OCI-LY1 (cell line): ENCODE results near the gene PDCD4.

ENCODE experiments used
- H2AFZ ChIP-seq: fragments of 200-600 bp; sonication (generic), shearing (Covaris generic); 2 replicates; pipeline ENCODE4 v1.6.0; 2014; ENCODE audit warnings: antibody characterized with exemption, mild to moderate bottlenecking, low read length
- H3F3A ChIP-seq: fragments of 200-600 bp; sonication (generic), shearing (Covaris generic); 2 replicates; pipeline ENCODE4 v1.6.0; 2014; ENCODE audit warnings: mild to moderate bottlenecking, antibody characterized with exemption, low read length, moderate library complexity; ENCODE audit not compliant: insufficient read depth
- H3K27ac ChIP-seq: fragments of 200-600 bp; sonication (generic); 2 replicates; pipeline ENCODE4 v1.5.1; 2014; ENCODE audit warnings: low read length, mixed run types, mild to moderate bottlenecking, low read depth; ENCODE audit not compliant: poor library complexity, severe bottlenecking
- H3K27me3 ChIP-seq: fragments of 200-600 bp; sonication (generic); 2 replicates; pipeline ENCODE4 v1.6.0; 2014; ENCODE audit warnings: antibody characterized with exemption, mild to moderate bottlenecking, low read length, moderate library complexity; ENCODE audit not compliant: insufficient read depth
- H3K36me3 ChIP-seq: fragments of 200-600 bp; sonication (generic); 2 replicates; pipeline ENCODE4 v1.6.1; 2014; ENCODE audit warnings: mild to moderate bottlenecking, antibody characterized with exemption, low read length, moderate library complexity, mixed read lengths; ENCODE audit not compliant: insufficient read depth
- H3K4me1 ChIP-seq: fragments of 200-600 bp; sonication (generic); 2 replicates; pipeline ENCODE4 v1.5.1; 2014; ENCODE audit warnings: mild to moderate bottlenecking, low read length, moderate library complexity; ENCODE audit not compliant: insufficient read depth, severe bottlenecking
- H3K4me2 ChIP-seq: fragments of 200-600 bp; sonication (generic), shearing (Covaris generic); 2 replicates; pipeline ENCODE4 v1.6.1; 2014; ENCODE audit warnings: low read length
- H3K4me3 ChIP-seq: fragments of 200-600 bp; sonication (generic); 2 replicates; pipeline ENCODE4 v1.5.1; 2014; ENCODE audit warnings: low read length, low read depth, mild to moderate bottlenecking, mixed read lengths; ENCODE audit not compliant: poor library complexity, severe bottlenecking
- H3K79me2 ChIP-seq: fragments of 200-600 bp; shearing (Covaris generic); 2 replicates; pipeline ENCODE4 v1.6.1; 2016; ENCODE audit warnings: mixed run types, low read length, mixed read lengths; ENCODE audit not compliant: insufficient read depth
- H3K9ac ChIP-seq: fragments of 200-600 bp; sonication (generic), shearing (Covaris generic); 2 replicates; pipeline ENCODE4 v1.6.1; 2014; ENCODE audit warnings: mild to moderate bottlenecking, low read length, mixed read lengths
- H3K9me2 ChIP-seq: fragments of 200-600 bp; sonication (generic), shearing (Covaris generic); 2 replicates; pipeline ENCODE4 v1.6.1; 2014; ENCODE audit warnings: low read depth, mild to moderate bottlenecking, low read length, mixed read lengths
- H3K9me3 ChIP-seq: fragments of 200-600 bp; shearing (Covaris generic); 2 replicates; pipeline ENCODE4 v1.6.1; 2014; ENCODE audit warnings: low read length, mixed read lengths
- H4K20me1 ChIP-seq: fragments of 200-600 bp; sonication (generic), shearing (Covaris generic); 2 replicates; pipeline ENCODE4 v1.6.0; 2016; ENCODE audit warnings: mild to moderate bottlenecking, low read length; ENCODE audit not compliant: insufficient read depth
- CTCF ChIP-seq: fragments of 200-600 bp; sonication (generic), shearing (Covaris generic); IDR thresholded peaks from 2 replicates; pipeline ENCODE4 v1.5.1; 2017; ENCODE audit warnings: mild to moderate bottlenecking, antibody characterized with exemption, low read length, moderate library complexity, mixed read lengths
- EZH2 ChIP-seq: fragments of 200-600 bp; sonication (generic), shearing (Covaris generic); IDR thresholded peaks from 2 replicates; pipeline ENCODE4 v1.8.0; 2017; ENCODE audit warnings: borderline replicate concordance, mixed run types, mild to moderate bottlenecking, antibody characterized with exemption, low read length, moderate library complexity, mixed read lengths

The PDCD4 gene

GRCh38 chr10:110851020-110851612, 20.6 kb upstream of the PDCD4 start:
- TF ChIP-seq EZH2: no peak
- TF ChIP-seq CTCF: no peak

GRCh38 chr10:110852255-110852896, 19.4 kb upstream of the PDCD4 start:
- H3K36me3 ChIP-seq: no peaks in the 10 kb centered on the region
- no peak overlapping the region for H3K9ac ChIP-seq
- H3K9me3 ChIP-seq: no peaks in the 10 kb centered on the region
- H3F3A ChIP-seq: 0 out of 2 replicates have a peak, but pooled peaks cover under 1% of the 10 kb centered on the region
- no peak overlapping the region for H2AFZ ChIP-seq
- H3K9me2 ChIP-seq: no peaks in the 10 kb centered on the region
- peak overlapping the region; percentile 9; the same call in 1 of the 2 replicates for H3K4me2 ChIP-seq
- no peaks in the 10 kb centered on the region for H4K20me1 ChIP-seq
- H3K4me1 ChIP-seq: peaks cover 34% of the 10 kb centered on the region
- H3K79me2 ChIP-seq: no peaks in the 10 kb centered on the region
- no peaks in the 10 kb centered on the region for H3K27me3 ChIP-seq
- TF ChIP-seq CTCF: no peak
- no peak for TF ChIP-seq EZH2
- H3K4me3 ChIP-seq: no peak overlapping the region
- no peak overlapping the region for H3K27ac ChIP-seq

More at GRCh38 chr10:110851020-110851612, 20.6 kb upstream of the PDCD4 start:
- H3K27me3 ChIP-seq: no peaks in the 10 kb centered on the region
- H3K27ac ChIP-seq: no peak overlapping the region
- no peak overlapping the region for H3K4me2 ChIP-seq
- H3K9ac ChIP-seq: no peak overlapping the region
- no peaks in the 10 kb centered on the region for H3K9me2 ChIP-seq
- no peaks in the 10 kb centered on the region for H3K36me3 ChIP-seq
- no peak overlapping the region for H2AFZ ChIP-seq
- H3K4me3 ChIP-seq: no peak overlapping the region
- no peaks in the 10 kb centered on the region for H3F3A ChIP-seq
- H3K4me1 ChIP-seq: peaks cover 43% of the 10 kb centered on the region
- no peaks in the 10 kb centered on the region for H4K20me1 ChIP-seq
- H3K79me2 ChIP-seq: no peaks in the 10 kb centered on the region
- H3K9me3 ChIP-seq: no peaks in the 10 kb centered on the region

- peak overlapping the region; percentile 9; the same call in 1 of the 2 replicates for H3K4me2 ChIP-seq
- H3K4me1 ChIP-seq: peaks cover 34% of the 10 kb centered on the region
- no peaks in the 10 kb centered on the region for H3K27me3 ChIP-seq
- no peaks in the 10 kb centered on the region for H3K36me3 ChIP-seq
- H3K27ac ChIP-seq: no peak overlapping the region
- H3K9me2 ChIP-seq: no peaks in the 10 kb centered on the region
- H3K4me3 ChIP-seq: no peak overlapping the region
- H3K9ac ChIP-seq: no peak overlapping the region
- H4K20me1 ChIP-seq: no peaks in the 10 kb centered on the region
- H3K79me2 ChIP-seq: no peaks in the 10 kb centered on the region
- TF ChIP-seq EZH2: no peak
- no peak for TF ChIP-seq CTCF
- 0 out of 2 replicates have a peak, but pooled peaks cover 3% of the 10 kb centered on the region for H3F3A ChIP-seq
- H3K9me3 ChIP-seq: no peaks in the 10 kb centered on the region
- H2AFZ ChIP-seq: no peak overlapping the region
Observed at GRCh38 chr10:110852947-110853346, 18.8 kb upstream of the PDCD4 start.
